Breast epithelium (tissue), 3 donors: Measurements from ENCODE around the gene TMEM178B.

Experiments
- CTCF ChIP-seq, 3 donors: fragments of 450-650 bp; IDR thresholded peaks; one replicate each; pipeline ENCODE4 v1.5.1; 2016 to 2017; ENCODE audit warnings: antibody characterized with exemption in 3 of 3, mild to moderate bottlenecking in 3 of 3, moderate library complexity in 3 of 3
- POLR2A ChIP-seq: fragments of 450-650 bp; IDR thresholded peaks from one replicate; pipeline ENCODE4 v1.6.1; 2016; ENCODE audit warnings: antibody characterized with exemption, mild to moderate bottlenecking, moderate library complexity

- no peak for TF ChIP-seq CTCF (IDR thresholded peaks at IDR 0.05)
- no peak for TF ChIP-seq POLR2A
These were observed 1.9 kb upstream of the TMEM178B start for GRCh38 chr7:141071855-141072547.
